Bronchial epithelial cell (primary cell): ENCODE measurements around the gene VSIR. TPM values are rescaled to one million over a fixed set of nuclear protein-coding genes. Genes with fewer than 3 reads are reported as not detected.
A peak's percentile ranks its signal among the peaks of the same experiment; 100 is the strongest.

Experiments
- DNase-seq: peaks from one replicate; pipeline ENCODE4 v3.0.0-alpha.2; 2010; ENCODE audit warnings: low read depth
- FAIRE-seq: peaks from 2 replicates; lab custom pipeline; 2011; peaks lifted over from hg19 to GRCh38; lab: Jason Lieb, UNC
- H3K27me3 ChIP-seq: 2 replicates; pipeline ENCODE4 v1.5.1; 2011; ENCODE audit warnings: low read length; ENCODE audit not compliant: control insufficient read depth, insufficient read depth
- H3K36me3 ChIP-seq: 2 replicates; pipeline ENCODE4 v1.5.1; 2011; ENCODE audit warnings: low read length; ENCODE audit not compliant: control insufficient read depth, insufficient read depth
- H3K4me3 ChIP-seq: 2 replicates; pipeline ENCODE4 v1.5.1; 2011; ENCODE audit warnings: mild to moderate bottlenecking, low read depth, low read length, control low read depth
- total RNA-seq: library from RNA; depleted of rRNA; stranded (reverse); fragments of >200 nt; gene quantifications from 2 replicates; pipeline ENCODE4 v1.2.1, GENCODE V29; 2014
- TF ChIP-seq, protein P1 (sequence below): IDR thresholded peaks from 2 replicates; pipeline ENCODE4 v1.5.1; 2011; ENCODE audit warnings: mild to moderate bottlenecking, moderate library complexity, low read length, control low read depth, inconsistent platforms; ENCODE audit not compliant: insufficient read depth, severe bottlenecking

The VSIR gene
- total RNA-seq, 1 donor from 2014 or later, result 7.9 TPM

DNA sequence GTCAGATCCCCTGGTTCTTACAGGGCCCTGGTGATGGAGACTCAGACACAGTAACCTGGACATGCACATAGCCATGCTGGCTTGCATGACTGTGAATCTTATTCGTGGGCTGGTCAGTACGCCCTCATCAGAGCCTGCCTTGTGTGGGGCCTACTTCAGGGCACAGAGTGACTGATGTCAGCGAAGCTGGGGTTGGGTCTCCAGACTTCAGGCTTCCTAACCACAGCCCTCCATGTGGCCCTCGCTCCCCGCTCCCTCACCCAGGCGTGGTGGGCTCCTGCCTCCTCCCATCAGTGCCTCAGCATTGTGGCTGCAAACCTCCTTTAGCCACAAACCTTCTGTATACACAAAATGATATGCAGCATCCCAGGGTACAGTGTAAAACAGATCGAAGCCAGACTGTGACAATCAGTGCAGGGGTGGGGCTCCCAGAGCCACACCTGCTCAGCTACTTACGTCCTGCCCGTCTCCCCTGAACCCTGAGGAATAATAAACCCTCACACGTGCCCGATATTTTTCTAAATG is 46.7 kb downstream of the VSIR start:
- DNase-seq (no peak), FAIRE-seq (no peak)
- H3K36me3 ChIP-seq, result no peaks in the 10 kb centered on the region
- TF ChIP-seq, protein P1, sequence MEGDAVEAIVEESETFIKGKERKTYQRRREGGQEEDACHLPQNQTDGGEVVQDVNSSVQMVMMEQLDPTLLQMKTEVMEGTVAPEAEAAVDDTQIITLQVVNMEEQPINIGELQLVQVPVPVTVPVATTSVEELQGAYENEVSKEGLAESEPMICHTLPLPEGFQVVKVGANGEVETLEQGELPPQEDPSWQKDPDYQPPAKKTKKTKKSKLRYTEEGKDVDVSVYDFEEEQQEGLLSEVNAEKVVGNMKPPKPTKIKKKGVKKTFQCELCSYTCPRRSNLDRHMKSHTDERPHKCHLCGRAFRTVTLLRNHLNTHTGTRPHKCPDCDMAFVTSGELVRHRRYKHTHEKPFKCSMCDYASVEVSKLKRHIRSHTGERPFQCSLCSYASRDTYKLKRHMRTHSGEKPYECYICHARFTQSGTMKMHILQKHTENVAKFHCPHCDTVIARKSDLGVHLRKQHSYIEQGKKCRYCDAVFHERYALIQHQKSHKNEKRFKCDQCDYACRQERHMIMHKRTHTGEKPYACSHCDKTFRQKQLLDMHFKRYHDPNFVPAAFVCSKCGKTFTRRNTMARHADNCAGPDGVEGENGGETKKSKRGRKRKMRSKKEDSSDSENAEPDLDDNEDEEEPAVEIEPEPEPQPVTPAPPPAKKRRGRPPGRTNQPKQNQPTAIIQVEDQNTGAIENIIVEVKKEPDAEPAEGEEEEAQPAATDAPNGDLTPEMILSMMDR, result no peak
- no peaks in the 10 kb centered on the region for H3K27me3 ChIP-seq
- no peak overlapping the region for H3K4me3 ChIP-seq

DNA sequence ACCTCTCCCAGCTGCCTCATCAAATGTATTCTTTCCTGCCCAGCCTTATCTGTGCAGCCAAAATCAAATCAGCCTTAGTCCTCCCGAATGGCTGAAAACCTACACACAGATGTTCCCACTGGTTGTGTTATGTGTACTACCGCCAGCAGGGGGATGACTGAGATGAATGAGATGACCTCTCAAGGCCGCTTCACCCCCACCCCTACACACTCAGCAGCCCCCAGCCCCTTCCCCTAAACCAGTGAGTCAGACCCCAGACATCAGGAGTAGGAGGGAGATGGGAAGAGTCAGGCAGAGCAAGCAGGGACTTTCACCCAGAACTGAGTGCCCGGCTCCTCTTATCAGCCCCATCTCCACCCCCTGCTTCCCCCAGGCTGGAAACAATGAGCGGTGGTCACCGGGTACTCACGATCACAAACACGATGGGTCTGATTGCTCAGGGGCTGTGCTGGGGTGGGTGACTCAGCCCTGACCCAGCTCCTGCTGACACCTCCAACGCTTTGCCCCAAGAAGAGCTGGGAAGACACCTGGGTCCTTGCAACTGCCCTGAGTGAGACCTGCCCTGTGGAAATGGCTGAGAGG is 47.2 kb downstream of the VSIR start:
- Histone ChIP-seq H3K4me3 (no peak overlapping the region), H3K27me3 (no peaks in the 10 kb centered on the region), H3K36me3 (no peaks in the 10 kb centered on the region)
- no peak for FAIRE-seq
- peak; percentile 55 for DNase-seq
- TF ChIP-seq, protein P1, result peak; percentile 39

DNA sequence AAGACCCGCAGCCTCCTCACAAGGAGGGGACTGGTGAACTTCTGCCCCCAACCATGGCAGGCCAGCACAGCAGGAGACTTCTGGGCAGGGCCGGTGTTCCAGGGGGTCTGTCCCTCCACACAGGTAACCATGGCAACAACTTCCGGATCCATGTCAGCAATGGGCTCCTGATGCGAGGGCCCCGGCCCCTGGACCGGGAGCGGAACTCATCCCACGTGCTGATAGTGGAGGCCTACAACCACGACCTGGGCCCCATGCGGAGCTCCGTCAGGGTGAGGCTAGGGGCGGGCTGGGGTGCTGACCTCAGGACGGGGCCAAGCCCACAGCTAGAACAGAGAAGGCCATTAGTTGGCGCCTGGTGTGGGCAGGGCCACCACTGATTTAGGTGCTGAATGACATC is 48.1 kb downstream of the VSIR start:
- H3K27me3 ChIP-seq, result no peaks in the 10 kb centered on the region
- no peaks in the 10 kb centered on the region for H3K36me3 ChIP-seq
- TF ChIP-seq, protein P1, result no peak
- DNase-seq (no peak), FAIRE-seq (no peak)
- no peak overlapping the region for H3K4me3 ChIP-seq

DNA sequence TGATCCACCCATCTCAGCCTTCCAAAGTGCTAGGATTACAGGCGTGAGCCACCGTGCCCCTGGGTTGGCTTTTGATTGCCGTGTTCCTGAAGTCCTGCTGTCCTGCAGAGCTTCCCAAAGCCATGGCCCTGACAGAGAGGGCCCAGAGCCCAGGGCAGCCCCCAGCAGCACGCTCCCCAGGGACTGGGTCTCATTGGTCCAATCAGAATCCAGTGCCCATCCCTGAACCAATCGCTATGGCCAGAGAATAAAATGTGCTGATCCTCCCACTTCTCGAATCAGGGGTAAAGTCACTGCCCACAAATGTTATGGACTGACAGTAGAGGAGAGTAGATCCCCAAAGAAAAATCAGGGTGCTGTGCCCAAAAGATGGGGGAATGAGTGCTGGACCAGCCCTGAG is 48.8 kb downstream of the VSIR start:
- DNase-seq (no peak), FAIRE-seq (no peak)
- H3K27me3 ChIP-seq, result no peaks in the 10 kb centered on the region
- TF ChIP-seq, protein P1, result no peak
- no peaks in the 10 kb centered on the region for H3K36me3 ChIP-seq
- no peak overlapping the region for H3K4me3 ChIP-seq

DNA sequence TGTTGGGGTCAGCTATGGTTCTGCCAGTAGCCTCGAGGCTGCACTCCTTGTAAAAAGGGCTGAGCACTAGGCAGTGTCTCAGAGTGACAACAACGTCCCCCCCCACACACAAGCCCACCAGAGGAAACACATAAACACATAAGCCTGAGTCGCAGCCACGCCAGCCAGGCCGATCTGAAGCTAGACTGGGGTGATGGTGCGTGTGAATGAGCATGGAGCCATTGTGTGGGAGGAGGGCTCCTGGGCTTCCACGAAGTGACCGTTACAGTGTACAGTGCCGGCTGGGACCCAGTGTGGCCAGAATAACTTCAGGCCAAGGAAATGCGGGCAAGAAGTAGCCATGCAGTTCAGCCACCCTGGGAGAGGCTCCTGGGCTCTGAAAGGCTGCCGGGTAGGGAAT is 50.0 kb downstream of the VSIR start:
- DNase-seq (no peak), FAIRE-seq (no peak)
- Histone ChIP-seq H3K36me3 (no peaks in the 10 kb centered on the region), H3K4me3 (no peak overlapping the region), H3K27me3 (no peaks in the 10 kb centered on the region)
- TF ChIP-seq, protein P1, result no peak

DNA sequence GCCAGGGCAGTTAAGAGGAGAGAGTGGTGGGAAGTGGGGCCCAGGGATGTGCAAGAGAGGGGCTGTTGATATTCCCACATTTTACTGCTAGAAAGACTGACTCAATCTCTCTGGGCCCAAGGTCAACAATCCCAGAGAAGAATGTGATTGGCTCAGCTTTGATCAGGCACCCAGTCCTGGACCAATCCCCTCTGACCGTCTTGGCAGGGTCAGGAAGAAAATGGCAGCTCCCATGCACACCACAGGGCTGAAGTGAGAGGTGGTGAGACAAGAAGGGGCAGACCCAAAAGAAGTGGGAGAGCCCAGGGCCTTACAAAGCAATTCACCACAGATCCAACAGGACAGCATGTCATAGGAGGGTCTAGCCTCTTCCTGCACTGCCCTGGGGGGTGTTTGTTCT is 50.5 kb downstream of the VSIR start:
- Histone ChIP-seq H3K36me3 (no peaks in the 10 kb centered on the region), H3K4me3 (no peak overlapping the region), H3K27me3 (no peaks in the 10 kb centered on the region)
- DNase-seq (no peak), FAIRE-seq (no peak)
- TF ChIP-seq, protein P1, result no peak
